Testis (tissue), 3 donors: ENCODE data around the gene RUFY1. TPM values are rescaled to one million over a fixed set of nuclear protein-coding genes. Genes with fewer than 3 reads are reported as not detected.

Source experiments
- DNase-seq: peaks from one replicate; pipeline ENCODE4 v3.0.0-alpha.2; 2019
- H3K27ac ChIP-seq, 2 donors: fragments of 200-600 bp; sonication (generic); one replicate each; pipeline ENCODE4 v1.5.1; 2019
- H3K27me3 ChIP-seq: fragments of 200-600 bp; sonication (generic); one replicate; pipeline ENCODE4 v1.5.1; 2019
- H3K36me3 ChIP-seq: fragments of 200-600 bp; sonication (generic); one replicate; pipeline ENCODE4 v1.5.1; 2017; ENCODE audit warnings: low read depth; ENCODE audit errors: missing control alignments
- H3K4me1 ChIP-seq: fragments of 200-600 bp; sonication (generic); one replicate; pipeline ENCODE4 v1.5.1; 2019
- H3K4me3 ChIP-seq, 2 donors: fragments of 200-600 bp; sonication (generic); one replicate each; pipeline ENCODE4 v1.5.1; 2017 to 2019
- H3K9me3 ChIP-seq: fragments of 200-600 bp; sonication (generic); one replicate; pipeline ENCODE4 v1.5.1; 2017
- POLR2A ChIP-seq: fragments of 450-650 bp; IDR thresholded peaks from one replicate; pipeline ENCODE4 v1.6.1; 2017; ENCODE audit warnings: antibody characterized with exemption, mild to moderate bottlenecking, moderate library complexity
- WGBS, 2 donors: methylation state at CpG; one replicate each; pipeline ENCODE4 v1.1.5; 2018; 5-methylcytosine and 5-hydroxymethylcytosine counted together
- intact Hi-C: fragments of 100-400 bp; cut with DNase I; formaldehyde crosslinking; loops from one replicate; pipeline ENCODE4 v1.15.1; 2023; ENCODE audit warnings: low total_unique reads
- polyA plus RNA-seq: library from polyadenylated mRNA; stranded (reverse); fragments of 350-450 nt; fragmentation: Illumina TruSeq; extraction: RNeasy Lipid Tissue Mini Kit (QIAGEN cat#74804); gene quantifications from one replicate; pipeline ENCODE4 v1.2.3, GENCODE V29; 2014; ENCODE audit warnings: low read depth, low replicate concordance; ENCODE audit not compliant: insufficient read depth
- total RNA-seq, 2 donors: library from RNA; depleted of rRNA; stranded (reverse); fragments of >200 nt; gene quantifications; one replicate each; pipeline ENCODE4 v1.2.3, GENCODE V29; 2016
- TF ChIP-seq, protein P1 (sequence below), 3 experiments: fragments of 450-650 bp in 2 of 3; fragments of 200-600 bp in 1 of 3; sonication (generic) in 1 of 3; IDR thresholded peaks; one replicate each; pipeline ENCODE4 v1.5.1; 2016 to 2019; ENCODE audit warnings: antibody characterized with exemption in 3 of 3, mild to moderate bottlenecking in 2 of 3, moderate library complexity in 1 of 3

RUFY1 gene
- total and polyA plus RNA-seq, 3 donors from 2014 or later: 28.6 to 51.2 (median 47.0) TPM

DNA sequence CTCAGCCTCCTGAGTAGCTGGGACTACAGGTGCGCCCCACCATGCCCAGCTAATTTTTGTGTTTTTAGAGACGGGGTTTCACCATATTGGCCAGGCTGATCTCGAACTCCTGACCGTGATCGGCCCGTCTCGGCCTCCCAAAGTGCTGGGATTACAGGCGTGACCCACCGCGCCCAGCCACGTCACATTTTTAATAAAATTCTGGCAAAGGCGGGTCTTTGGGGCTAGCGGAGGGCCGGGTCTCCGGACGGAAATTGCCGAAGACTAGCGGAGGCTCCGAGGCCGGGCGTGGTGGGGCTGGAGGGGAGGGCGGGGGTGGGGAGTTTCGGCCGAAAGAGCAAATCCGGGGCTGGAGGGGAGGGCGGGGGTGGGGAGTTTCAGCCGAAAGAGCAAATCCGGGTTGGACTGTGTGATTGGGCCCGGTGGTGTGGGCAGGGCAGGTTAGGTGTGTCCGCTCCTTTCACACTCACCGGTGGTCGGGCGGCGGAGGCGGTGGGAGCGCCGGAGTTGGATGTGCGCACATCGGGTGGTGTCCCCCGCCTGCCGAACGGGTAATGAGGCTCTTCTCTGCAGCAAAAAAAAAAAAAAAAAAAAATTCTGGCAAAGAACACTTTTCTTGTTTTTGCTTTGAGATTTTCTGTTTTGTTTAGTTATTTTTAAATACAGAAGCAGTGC is 27.1 kb downstream of the RUFY1 start:
- peak; percentile 49 for DNase-seq
- Histone ChIP-seq H3K36me3 (no peaks in the 10 kb centered on the region), H3K27ac (no peak overlapping the region), H3K4me1 (no peaks in the 10 kb centered on the region), H3K27me3 (no peaks in the 10 kb centered on the region), H3K4me3 (peak overlapping the region in 1 of 2 donors; percentile 2), H3K9me3 (no peaks in the 10 kb centered on the region)
- intact Hi-C loops: no loop called here
- WGBS, 2 donors: 58 to 84% methylated on average over 23 to 42 of the region's 42 CpGs
- TF ChIP-seq, protein P1, sequence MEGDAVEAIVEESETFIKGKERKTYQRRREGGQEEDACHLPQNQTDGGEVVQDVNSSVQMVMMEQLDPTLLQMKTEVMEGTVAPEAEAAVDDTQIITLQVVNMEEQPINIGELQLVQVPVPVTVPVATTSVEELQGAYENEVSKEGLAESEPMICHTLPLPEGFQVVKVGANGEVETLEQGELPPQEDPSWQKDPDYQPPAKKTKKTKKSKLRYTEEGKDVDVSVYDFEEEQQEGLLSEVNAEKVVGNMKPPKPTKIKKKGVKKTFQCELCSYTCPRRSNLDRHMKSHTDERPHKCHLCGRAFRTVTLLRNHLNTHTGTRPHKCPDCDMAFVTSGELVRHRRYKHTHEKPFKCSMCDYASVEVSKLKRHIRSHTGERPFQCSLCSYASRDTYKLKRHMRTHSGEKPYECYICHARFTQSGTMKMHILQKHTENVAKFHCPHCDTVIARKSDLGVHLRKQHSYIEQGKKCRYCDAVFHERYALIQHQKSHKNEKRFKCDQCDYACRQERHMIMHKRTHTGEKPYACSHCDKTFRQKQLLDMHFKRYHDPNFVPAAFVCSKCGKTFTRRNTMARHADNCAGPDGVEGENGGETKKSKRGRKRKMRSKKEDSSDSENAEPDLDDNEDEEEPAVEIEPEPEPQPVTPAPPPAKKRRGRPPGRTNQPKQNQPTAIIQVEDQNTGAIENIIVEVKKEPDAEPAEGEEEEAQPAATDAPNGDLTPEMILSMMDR (IDR thresholded peaks at IDR 0.05): no peak
- TF ChIP-seq POLR2A: no peak

DNA sequence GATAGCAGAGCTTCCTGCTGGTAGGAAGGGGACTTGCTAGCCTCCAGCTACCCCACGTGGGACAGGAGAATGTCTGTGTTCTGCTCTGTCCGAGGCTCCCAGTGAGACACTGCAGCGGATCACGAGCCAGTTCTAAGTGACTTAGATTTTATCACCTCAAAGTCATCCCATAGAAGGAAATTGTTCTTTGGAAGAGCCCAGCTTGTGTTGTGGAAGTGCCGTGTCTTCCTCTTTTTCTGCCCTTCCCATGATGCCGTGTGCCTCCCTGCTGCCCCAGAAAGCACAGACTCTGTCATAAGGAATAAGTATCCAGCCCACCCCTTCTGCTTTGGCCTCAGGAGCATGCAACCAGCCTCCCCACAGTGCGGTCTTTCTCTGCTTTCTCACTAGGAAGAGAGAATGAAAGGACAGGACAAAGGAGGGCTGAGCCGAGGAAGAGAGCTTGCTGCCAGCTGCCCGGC is 35.6 kb downstream of the RUFY1 start:
- Histone ChIP-seq H3K4me3 (no peak overlapping the region), H3K27me3 (no peaks in the 10 kb centered on the region), H3K9me3 (no peaks in the 10 kb centered on the region), H3K4me1 (no peaks in the 10 kb centered on the region), H3K36me3 (no peaks in the 10 kb centered on the region), H3K27ac (no peak overlapping the region)
- intact Hi-C loops: no loop called here
- DNase-seq: no peak
- TF ChIP-seq, protein P1 (IDR thresholded peaks at IDR 0.05): no peak
- TF ChIP-seq POLR2A: no peak
- WGBS, 2 donors: 93% methylated on average over 9 of the region's 9 CpGs

DNA sequence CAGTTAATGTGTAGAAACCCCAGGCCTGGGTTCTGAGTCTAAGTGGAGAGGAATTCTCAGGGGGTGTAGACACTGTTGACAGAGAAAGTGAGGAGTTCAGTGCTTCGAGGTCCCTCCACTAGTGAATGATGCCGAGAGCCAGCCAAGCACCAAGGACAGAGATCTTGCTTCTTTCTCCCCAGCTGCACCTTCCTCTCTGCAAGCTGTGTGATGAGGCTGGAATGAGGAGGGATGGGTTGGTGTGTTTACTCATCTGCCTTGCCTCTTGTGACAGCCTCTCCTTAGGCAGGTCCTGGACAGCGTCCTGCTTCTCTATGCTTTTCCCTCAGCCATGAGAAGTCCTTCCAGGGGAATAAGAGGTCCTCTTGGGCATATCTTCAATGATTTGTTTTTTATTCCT is 37.8 kb downstream of the RUFY1 start:
- no peaks in the 10 kb centered on the region for H3K27me3 ChIP-seq
- H3K27ac ChIP-seq: no peak overlapping the region
- no peak overlapping the region for H3K4me3 ChIP-seq
- no peaks in the 10 kb centered on the region for H3K9me3 ChIP-seq
- H3K36me3 ChIP-seq: no peaks in the 10 kb centered on the region
- no peak for DNase-seq
- WGBS, 2 donors: 74 to 85% methylated on average over 2 to 3 of the region's 3 CpGs
- TF ChIP-seq, protein P1 (IDR thresholded peaks at IDR 0.05): no peak
- no peak for TF ChIP-seq POLR2A
- no peaks in the 10 kb centered on the region for H3K4me1 ChIP-seq
- intact Hi-C loops: no loop called here

DNA sequence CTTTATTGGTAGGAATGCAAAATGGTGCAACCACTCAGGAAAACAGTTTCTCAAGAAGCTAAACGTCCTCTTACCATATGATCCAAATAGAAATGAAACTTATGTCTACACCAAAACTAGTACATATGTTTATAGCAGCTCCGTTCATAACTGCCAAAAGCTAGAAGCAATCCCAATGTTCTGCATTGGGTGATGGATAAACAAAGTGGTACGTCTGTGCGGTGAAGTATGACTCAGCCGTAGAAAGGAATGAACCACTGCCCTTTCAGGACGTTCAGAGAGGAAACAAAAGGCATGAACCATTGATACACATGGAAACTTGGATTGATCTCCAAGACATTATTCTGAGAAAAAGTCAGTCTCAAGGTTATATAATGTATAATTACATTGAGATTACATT is 45.6 kb downstream of the RUFY1 start:
- WGBS, 2 donors: 87 to 90% methylated on average over 6 of the region's 6 CpGs
- H3K27ac ChIP-seq: no peak overlapping the region

More for the DNA sequence above, 45.6 kb downstream of the RUFY1 start:
- intact Hi-C loops: no loop called here
- Histone ChIP-seq H3K27me3 (no peaks in the 10 kb centered on the region), H3K4me1 (no peaks in the 10 kb centered on the region), H3K4me3 (no peak overlapping the region), H3K36me3 (no peaks in the 10 kb centered on the region), H3K9me3 (no peaks in the 10 kb centered on the region)
- DNase-seq: no peak
- TF ChIP-seq POLR2A: no peak
- TF ChIP-seq, protein P1 (IDR thresholded peaks at IDR 0.05): no peak
